Body of pancreas (tissue), 4 donors: Measurements from ENCODE around the gene CENATAC. TPM values are rescaled to one million over a fixed set of nuclear protein-coding genes. Genes with fewer than 3 reads are reported as not detected.
A peak's percentile ranks its signal among the peaks of the same experiment; 100 is the strongest.

Experiments used
- ATAC-seq: fragments of 150-250 bp; one replicate; pipeline ENCODE4 v1.9.1; 2016
- DNase-seq, 4 donors: peaks; one replicate each; pipeline ENCODE4 v3.0.0-alpha.2; 2019
- H3K27ac ChIP-seq, 4 donors: fragments of 200-600 bp; sonication (generic); 1 replicate in 3 of 4; 2 replicates in 1 of 4; pipeline versions ENCODE4 v1.5.1 to v1.6.1; 2016 to 2019; ENCODE audit warnings: mild to moderate bottlenecking in 1 of 4, mixed read lengths in 1 of 4, moderate library complexity in 1 of 4
- H3K27me3 ChIP-seq, 2 donors: fragments of 200-600 bp; sonication (generic); one replicate each; pipeline ENCODE4 v1.6.0; 2016; ENCODE audit warnings: mild to moderate bottlenecking in 1 of 2
- H3K36me3 ChIP-seq, 2 donors: fragments of 200-600 bp; sonication (generic); replicated peaks in 1 of 2; 2 replicates each; pipeline ENCODE4 v1.5.1; 2016; ENCODE audit warnings: low read depth in 2 of 2; ENCODE audit not compliant: insufficient read depth in 1 of 2
- H3K4me1 ChIP-seq: fragments of 200-600 bp; sonication (generic); one replicate; pipeline ENCODE4 v1.6.0; 2016
- H3K4me3 ChIP-seq, 2 donors: fragments of 200-600 bp; sonication (generic); 1 replicate in 1 of 2; 2 replicates in 1 of 2; pipeline ENCODE4 v1.5.1; 2016 to 2019
- H3K9me3 ChIP-seq, 3 donors: fragments of 200-600 bp; sonication (generic); 1 replicate in 2 of 3; 2 replicates in 1 of 3; pipeline ENCODE4 v1.5.1; 2016
- CTCF ChIP-seq, 7 experiments: fragments of 450-650 bp in 4 of 7; fragments of 200-600 bp in 3 of 7; sonication (generic) in 3 of 7; IDR thresholded peaks; one replicate each; pipeline ENCODE4 v1.5.1; 2016 to 2019; ENCODE audit warnings: antibody characterized with exemption in 7 of 7
- POLR2A ChIP-seq, 3 donors: fragments of 450-650 bp; IDR thresholded peaks; one replicate each; pipeline ENCODE4 v1.6.1; 2016; ENCODE audit warnings: antibody characterized with exemption in 3 of 3, mild to moderate bottlenecking in 2 of 3
- WGBS, 2 donors: methylation state at CpG; one replicate each; pipeline ENCODE4 v1.1.5; 2017; 5-methylcytosine and 5-hydroxymethylcytosine counted together
- intact Hi-C: fragments of 100-400 bp; cut with DNase I; formaldehyde crosslinking; loops from one replicate; pipeline ENCODE4 v1.15.1; 2023
- total RNA-seq, 2 donors: library from RNA; depleted of rRNA; stranded (reverse); fragments of >200 nt; gene quantifications; one replicate each; pipeline ENCODE4 v1.1.0, GENCODE V29; 2016

CENATAC gene
- total RNA-seq, 2 donors from 2014 or later: 68.7 to 95.9 TPM

GRCh38 chr11:119029069-119029339, 31.1 kb downstream of the CENATAC start:
- no peak for ATAC-seq
- 50 to 60% methylated on average over 1 of the region's 1 CpG for WGBS, 2 donors
- no peak for TF ChIP-seq CTCF (IDR thresholded peaks at IDR 0.05)
- no peak for TF ChIP-seq POLR2A (IDR thresholded peaks at IDR 0.05)
- peak overlapping the region in 1 of 2 donors; percentile 6 for H3K4me3 ChIP-seq
- peak in 1 of 4 donors; percentile 15 for DNase-seq
- H3K4me1 ChIP-seq: peaks cover 62% of the 10 kb centered on the region
- H3K27me3 ChIP-seq: no peaks in the 10 kb centered on the region
- H3K27ac ChIP-seq: peak overlapping the region; percentile 88 to 95 (median 93)
- no peaks in the 10 kb centered on the region for H3K9me3 ChIP-seq
- intact Hi-C loops: no loop called here
- peaks cover 0 to 2% of the 10 kb centered on the region in 2 donors for H3K36me3 ChIP-seq

GRCh38 chr11:119029340-119030028, 31.5 kb downstream of the CENATAC start:
- Histone ChIP-seq H3K4me3 (peak overlapping the region; percentile 58 to 84), H3K36me3 (peaks cover 0 to 2% of the 10 kb centered on the region in 2 donors), H3K9me3 (no peaks in the 10 kb centered on the region), H3K4me1 (peaks cover 57% of the 10 kb centered on the region), H3K27ac (peak overlapping the region; percentile 88 to 95 (median 93)), H3K27me3 (no peaks in the 10 kb centered on the region)
- intact Hi-C loops: no loop called here
- TF ChIP-seq CTCF (IDR thresholded peaks at IDR 0.05) (peak in 4 of 7 experiments; percentile 13 to 40 (median 32)), POLR2A (IDR thresholded peaks at IDR 0.05) (peak; percentile 67 to 93 (median 92))
- WGBS, 2 donors: 8 to 12% methylated on average over 9 to 10 of the region's 10 CpGs
- ATAC-seq (peak; percentile 70), DNase-seq (peak; percentile 85 to 94 (median 92))

- peak overlapping the region; percentile 88 to 95 (median 93) for H3K27ac ChIP-seq
- WGBS, 2 donors: 2% methylated on average over 13 of the region's 13 CpGs; no CpG with 5 or more reads in 1 of the 2 donors
- H3K9me3 ChIP-seq: no peaks in the 10 kb centered on the region
- H3K4me1 ChIP-seq: peaks cover 52% of the 10 kb centered on the region
- no peak for TF ChIP-seq CTCF (IDR thresholded peaks at IDR 0.05)
- no peak for TF ChIP-seq POLR2A (IDR thresholded peaks at IDR 0.05)
- DNase-seq: no peak
- H3K36me3 ChIP-seq: peaks cover 0 to 2% of the 10 kb centered on the region in 2 donors
- H3K4me3 ChIP-seq: peak overlapping the region; percentile 58 to 84
- no peaks in the 10 kb centered on the region for H3K27me3 ChIP-seq
- no peak for ATAC-seq
- intact Hi-C loops: no loop called here
Observed at GRCh38 chr11:119030029-119030328, 32.0 kb downstream of the CENATAC start.

- Histone ChIP-seq H3K9me3 (no peaks in the 10 kb centered on the region), H3K36me3 (no peaks in the 10 kb centered on the region), H3K4me1 (peaks cover 47% of the 10 kb centered on the region), H3K4me3 (peak within 1 kb of the TSS; percentile 58 to 84), H3K27me3 (no peaks in the 10 kb centered on the region), H3K27ac (peak within 1 kb of the TSS; percentile 88 to 95 (median 93))
- intact Hi-C loops: no loop called here
- DNase-seq (peak; percentile 99 to 100 (median 99)), ATAC-seq (peak; percentile 90)
- WGBS, 2 donors: 0 to 1% methylated on average over 4 to 67 of the region's 67 CpGs
- peak in 5 of 7 experiments; percentile 84 to 99 (median 98) for TF ChIP-seq CTCF (IDR thresholded peaks at IDR 0.05)
- peak; percentile 24 to 83 (median 69) for TF ChIP-seq POLR2A (IDR thresholded peaks at IDR 0.05)
Observed at GRCh38 chr11:119030329-119031047, 32.5 kb downstream of the CENATAC start, which contains the start of gene SLC37A4. Gene SLC37A4 (minus strand): TSS chr11:119030877.
